AG04449 (cell line): ENCODE measurements around the gene CD1D.
"Not testable (repeated sequence)": the region's sequence is repeated elsewhere in the genome, so short reads cannot be mapped to it uniquely, and the experiment has no call there.

Experiments
- CTCF ChIA-PET: fragments of 350-600 bp; formaldehyde crosslinking; extraction: SDS; loops from one replicate; lab custom pipeline; 2021; ENCODE audit warnings: antibody characterized with exemption; lab: Yijun Ruan, JAX
- POLR2A ChIA-PET: fragments of 400-600, 350-600 bp; formaldehyde crosslinking; extraction: SDS; loops from one replicate; lab custom pipeline; 2020; ENCODE audit warnings: antibody characterized with exemption, inconsistent platforms; lab: Yijun Ruan, JAX
- DNase-seq: peaks from one replicate; pipeline ENCODE4 v3.0.0-alpha.2; 2010; ENCODE audit warnings: low read depth, low spot score
- H3K4me3 ChIP-seq: 2 replicates; pipeline ENCODE4 v1.5.1; 2011; ENCODE audit warnings: low read depth, mild to moderate bottlenecking, control low read depth, low read length
- TF ChIP-seq, protein P1 (sequence below): IDR thresholded peaks from one replicate; pipeline ENCODE4 v1.5.1; 2011; ENCODE audit warnings: mild to moderate bottlenecking, moderate library complexity, low read length, control low read depth, inconsistent platforms; ENCODE audit not compliant: insufficient read depth; ENCODE audit errors: missing control alignments

CD1D gene

DNA sequence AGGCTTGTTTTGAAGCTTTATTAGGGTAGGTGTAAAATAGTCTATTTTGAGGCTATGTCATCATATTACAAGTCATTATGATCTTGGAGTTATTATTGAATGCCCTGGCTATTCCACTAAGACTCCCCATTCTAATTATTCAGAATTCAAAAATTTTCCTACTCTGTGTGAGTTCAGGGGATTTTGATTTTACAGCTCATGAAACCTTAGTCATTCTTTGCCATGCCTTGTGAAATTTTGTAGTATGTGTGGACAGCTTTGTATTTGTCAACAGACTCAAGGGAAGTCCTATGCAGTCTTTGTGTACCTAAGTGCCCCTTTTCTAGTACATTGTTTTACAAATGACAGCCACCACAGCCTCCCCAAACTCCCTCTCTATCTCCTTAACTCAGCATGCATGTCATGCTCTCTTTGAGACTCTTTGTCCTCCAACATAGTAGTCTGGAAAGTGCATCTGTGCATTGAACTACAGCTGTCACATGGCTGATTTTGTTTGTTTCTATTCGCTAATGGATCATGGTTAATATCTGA, 28.0 kb downstream of the CD1D start:
- CTCF ChIA-PET, result interaction anchor here (0.8 to 1.7 kb wide), 4 partner anchors 789 to 864 kb away, joined by 3 to 8 read pairs (median 4); no protein-coding TSS in a partner anchor
- POLR2A ChIA-PET, result no interaction called here
- DNase-seq, result no peak
- TF ChIP-seq, protein P1, sequence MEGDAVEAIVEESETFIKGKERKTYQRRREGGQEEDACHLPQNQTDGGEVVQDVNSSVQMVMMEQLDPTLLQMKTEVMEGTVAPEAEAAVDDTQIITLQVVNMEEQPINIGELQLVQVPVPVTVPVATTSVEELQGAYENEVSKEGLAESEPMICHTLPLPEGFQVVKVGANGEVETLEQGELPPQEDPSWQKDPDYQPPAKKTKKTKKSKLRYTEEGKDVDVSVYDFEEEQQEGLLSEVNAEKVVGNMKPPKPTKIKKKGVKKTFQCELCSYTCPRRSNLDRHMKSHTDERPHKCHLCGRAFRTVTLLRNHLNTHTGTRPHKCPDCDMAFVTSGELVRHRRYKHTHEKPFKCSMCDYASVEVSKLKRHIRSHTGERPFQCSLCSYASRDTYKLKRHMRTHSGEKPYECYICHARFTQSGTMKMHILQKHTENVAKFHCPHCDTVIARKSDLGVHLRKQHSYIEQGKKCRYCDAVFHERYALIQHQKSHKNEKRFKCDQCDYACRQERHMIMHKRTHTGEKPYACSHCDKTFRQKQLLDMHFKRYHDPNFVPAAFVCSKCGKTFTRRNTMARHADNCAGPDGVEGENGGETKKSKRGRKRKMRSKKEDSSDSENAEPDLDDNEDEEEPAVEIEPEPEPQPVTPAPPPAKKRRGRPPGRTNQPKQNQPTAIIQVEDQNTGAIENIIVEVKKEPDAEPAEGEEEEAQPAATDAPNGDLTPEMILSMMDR, result no peak
- H3K4me3 ChIP-seq, result no peak overlapping the region

DNA sequence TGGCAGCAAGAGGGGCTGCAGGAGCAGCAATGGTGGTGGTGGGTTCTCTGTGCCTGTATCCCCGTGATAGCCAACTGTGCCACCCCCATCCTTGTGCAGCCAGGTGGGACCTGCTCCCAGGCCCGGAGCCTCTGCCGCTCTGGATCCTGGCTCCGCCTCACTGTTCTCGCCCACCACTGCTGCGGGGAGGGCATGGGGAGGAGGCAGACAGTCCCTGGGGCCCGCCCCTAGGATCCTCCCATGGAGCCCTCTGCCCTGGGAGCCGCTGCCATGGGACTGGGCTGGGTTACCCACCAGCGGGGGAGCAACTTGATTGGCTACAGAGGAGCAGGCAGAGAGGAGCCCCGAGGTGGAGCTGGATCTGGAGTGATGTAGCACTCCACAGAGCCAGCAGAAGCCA, 31.6 kb downstream of the CD1D start:
- H3K4me3 ChIP-seq, result no peak overlapping the region
- no peak for DNase-seq
- TF ChIP-seq, protein P1, result no peak
- ChIA-PET POLR2A (no interaction called here), CTCF (interaction anchor here (1.1 kb wide), 1 partner anchor 10 kb away, joined by 3 read pairs; no protein-coding TSS in a partner anchor)

DNA sequence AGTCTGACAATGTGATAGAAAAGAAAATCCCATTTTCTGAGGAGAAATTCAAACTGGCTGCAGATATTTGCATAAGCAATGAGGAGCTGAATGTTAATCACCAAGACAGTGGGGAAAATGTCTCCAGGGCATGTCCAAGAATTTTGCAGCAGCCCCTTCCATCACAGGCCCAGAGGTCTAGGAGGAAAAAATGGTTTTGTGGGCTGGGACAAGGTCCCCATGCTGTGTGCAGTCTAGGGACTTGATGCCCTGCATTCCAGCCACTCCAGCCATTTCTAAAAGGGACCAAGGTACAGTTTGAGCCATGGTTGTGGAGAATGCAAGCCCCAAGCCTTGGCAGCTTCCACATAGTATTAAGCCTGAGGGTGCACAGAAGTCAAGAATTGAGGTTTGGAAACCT, 42.8 kb downstream of the CD1D start:
- CTCF ChIA-PET, H3K4me3 ChIP-seq, DNase-seq, POLR2A ChIA-PET: not testable (repeated sequence)

DNA sequence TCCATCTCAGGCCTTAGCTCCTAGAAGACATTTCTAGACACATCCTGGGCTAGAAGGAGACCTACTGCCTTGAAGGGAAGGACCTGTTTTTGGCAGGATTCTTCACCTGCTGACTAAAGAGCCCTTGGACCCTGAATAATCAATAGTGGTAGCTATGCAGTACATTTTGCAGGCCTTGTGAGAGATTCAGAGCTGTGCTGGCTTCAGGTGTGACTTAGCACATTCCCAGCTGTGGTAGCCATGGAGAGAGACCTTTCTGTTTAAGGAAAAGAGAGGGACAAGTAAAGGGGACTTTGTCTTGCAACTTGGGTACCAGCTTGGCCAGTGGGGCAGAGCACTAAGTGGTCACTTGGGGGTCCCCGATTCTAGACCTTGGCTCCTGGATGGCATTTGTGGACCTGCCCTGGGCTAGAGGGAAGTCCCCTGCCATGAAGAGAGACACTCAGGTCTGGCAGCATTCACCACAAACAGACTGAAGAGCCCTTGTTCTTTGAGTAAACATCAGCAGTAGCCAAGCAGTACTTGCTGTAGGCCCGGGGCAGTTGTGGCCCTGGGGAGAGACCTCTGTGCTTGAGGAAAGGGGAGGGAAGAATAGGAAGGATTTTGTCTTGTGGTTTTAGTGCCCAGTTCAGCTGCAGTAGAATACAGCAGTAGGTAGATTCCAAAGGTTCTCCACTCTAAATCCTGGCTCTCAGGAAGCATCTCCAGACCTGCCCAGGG, 47.4 kb downstream of the CD1D start:
- TF ChIP-seq, protein P1, result no peak
- POLR2A ChIA-PET, result no interaction called here
- H3K4me3 ChIP-seq, result no peak overlapping the region
- DNase-seq, result no peak
- CTCF ChIA-PET, result no interaction called here
